OCI-LY7 (cell line): Measurements from ENCODE around the gene FZD8.

Experiments used
- CTCF ChIP-seq: fragments of 200-600 bp; sonication (generic); conservative IDR thresholded peaks from 2 replicates; pipeline ENCODE4 v1.5.1; 2014; ENCODE audit warnings: mild to moderate bottlenecking, antibody characterized with exemption, low read length, moderate library complexity, mixed read lengths
- EZH2phosphoT487 ChIP-seq: fragments of 200-600 bp; sonication (generic); IDR thresholded peaks from 2 replicates; pipeline ENCODE4 v1.6.1; 2018; ENCODE audit warnings: low read depth, borderline replicate concordance, mild to moderate bottlenecking, mixed run types, antibody characterized with exemption, low read length, moderate library complexity, mixed read lengths

GRCh38 chr10:35612385-35613106 is 29.6 kb downstream of the FZD8 start:
- no peak for TF ChIP-seq CTCF
- no peak for TF ChIP-seq EZH2phosphoT487
